Measurements from ENCODE around the gene ALDH2.

- TF ChIP-seq CTCF (conservative IDR thresholded peaks at IDR 0.05; ENCODE audit: low read length) (no peak), EZH2phosphoT487 (IDR thresholded peaks at IDR 0.05; ENCODE audit: borderline replicate concordance) (no peak)
These were observed 18.9 kb downstream of the ALDH2 start for GRCh38 chr12:111785651-111786050.

All from Loucy (cell line).